Stimulated activated effector memory CD8-positive, alpha-beta T cell treated with anti-CD3 and anti-CD28 coated beads, Interleukin-12 subunit alpha, Interleukin-12 subunit beta, amount 100 ng/mL, for 72 hours (primary cell): ENCODE data around the gene DR1.

Source experiments
- ATAC-seq: fragments of 150-1000 bp; cut with Tn5 transposase; 2 replicates; pipeline ENCODE4 v1.10.0; 2021
- DNase-seq, 2 donors: peaks; one replicate each; pipeline ENCODE4 v3.0.0; 2021 to 2022; ENCODE audit warnings: low spot score in 2 of 2
- H3K27ac Mint-ChIP-seq: one replicate; pipeline ENCODE4 v1.8.0; 2022; ENCODE audit warnings: mild to moderate bottlenecking, mixed read lengths
- H3K36me3 Mint-ChIP-seq: one replicate; pipeline ENCODE4 v1.8.0; 2022; ENCODE audit warnings: mild to moderate bottlenecking, mixed read lengths
- H3K4me1 Mint-ChIP-seq: one replicate; pipeline ENCODE4 v1.8.0; 2022; ENCODE audit warnings: mixed read lengths
- H3K4me3 Mint-ChIP-seq: one replicate; pipeline ENCODE4 v1.8.0; 2022; ENCODE audit warnings: mild to moderate bottlenecking, mixed read lengths
- H3K9me3 Mint-ChIP-seq: one replicate; pipeline ENCODE4 v1.8.0; 2022; ENCODE audit warnings: mixed read lengths

DR1 gene

GRCh38 chr1:93399781-93400180, 54.1 kb downstream of the DR1 start:
- DNase-seq (no peak), ATAC-seq (no peak)
- no peak overlapping the region for H3K4me3 Mint-ChIP-seq
- H3K27ac Mint-ChIP-seq, result no peak overlapping the region
- no peaks in the 10 kb centered on the region for H3K36me3 Mint-ChIP-seq
- no peaks in the 10 kb centered on the region for H3K4me1 Mint-ChIP-seq
- peaks cover 1% of the 10 kb centered on the region for H3K9me3 Mint-ChIP-seq

GRCh38 chr1:93408203-93408602, 62.5 kb downstream of the DR1 start:
- Mint-ChIP-seq H3K27ac (no peak overlapping the region), H3K36me3 (no peaks in the 10 kb centered on the region), H3K9me3 (peaks cover 4% of the 10 kb centered on the region), H3K4me1 (no peaks in the 10 kb centered on the region), H3K4me3 (no peak overlapping the region)
- no peak for ATAC-seq
- no peak for DNase-seq

- Mint-ChIP-seq H3K4me1 (no peaks in the 10 kb centered on the region), H3K4me3 (no peak overlapping the region), H3K27ac (no peak overlapping the region), H3K9me3 (no peaks in the 10 kb centered on the region), H3K36me3 (no peaks in the 10 kb centered on the region)
- DNase-seq (no peak), ATAC-seq (no peak)
Measured at GRCh38 chr1:93411000-93411399, 65.3 kb downstream of the DR1 start.

GRCh38 chr1:93414749-93415148, 69.0 kb downstream of the DR1 start:
- DNase-seq (no peak), ATAC-seq (no peak)
- H3K4me3 Mint-ChIP-seq, result no peak overlapping the region
- H3K4me1 Mint-ChIP-seq, result no peaks in the 10 kb centered on the region
- no peaks in the 10 kb centered on the region for H3K9me3 Mint-ChIP-seq
- no peak overlapping the region for H3K27ac Mint-ChIP-seq
- no peaks in the 10 kb centered on the region for H3K36me3 Mint-ChIP-seq

GRCh38 chr1:93415296-93415695, 69.6 kb downstream of the DR1 start:
- Mint-ChIP-seq H3K27ac (no peak overlapping the region), H3K4me1 (no peaks in the 10 kb centered on the region), H3K9me3 (no peaks in the 10 kb centered on the region), H3K36me3 (no peaks in the 10 kb centered on the region), H3K4me3 (no peak overlapping the region)
- DNase-seq (no peak), ATAC-seq (no peak)

GRCh38 chr1:93416183-93416582, 70.5 kb downstream of the DR1 start:
- Mint-ChIP-seq H3K27ac (no peak overlapping the region), H3K36me3 (no peaks in the 10 kb centered on the region), H3K4me3 (no peak overlapping the region), H3K9me3 (no peaks in the 10 kb centered on the region), H3K4me1 (no peaks in the 10 kb centered on the region)
- DNase-seq (no peak), ATAC-seq (no peak)
